NCI-H748 (cell line): Measurements from ENCODE around the gene NOS2.
"Not testable (repeated sequence)": the region's sequence is repeated elsewhere in the genome, so short reads cannot be mapped to it uniquely, and the experiment has no call there.

Experiments used
- DNase-seq: peaks from one replicate; lab custom pipeline; 2025; ENCODE audit not compliant: unreplicated experiment; lab: John Stamatoyannopoulos, UW

Gene NOS2

GRCh38 chr17:27733773-27734172 lies 66.6 kb downstream of the NOS2 start:
- no peak for DNase-seq

- not testable (repeated sequence) for DNase-seq
Observed at GRCh38 chr17:27732746-27733145, 67.6 kb downstream of the NOS2 start.

- DNase-seq, result not testable (repeated sequence)
Observed at GRCh38 chr17:27725982-27726381, 74.3 kb downstream of the NOS2 start.

- no peak for DNase-seq
Observed at GRCh38 chr17:27721797-27722196, 78.5 kb downstream of the NOS2 start.
